Neural crest cell (in vitro differentiated cells): ENCODE results near the gene SPACA6. TPM values are rescaled to one million over a fixed set of nuclear protein-coding genes. Genes with fewer than 3 reads are reported as not detected.

ENCODE experiments used
- DNase-seq: peaks from one replicate; pipeline ENCODE4 v3.0.0; 2021; ENCODE audit warnings: low read depth, mixed read lengths, low spot score
- H3K27ac Mint-ChIP-seq: one replicate; pipeline ENCODE4 v1.8.0; 2021; ENCODE audit warnings: mild to moderate bottlenecking, mixed read lengths; ENCODE audit not compliant: unreplicated experiment
- H3K27me3 Mint-ChIP-seq: 2 replicates; pipeline ENCODE4 v1.8.0; 2021; ENCODE audit warnings: low read depth, mild to moderate bottlenecking, mixed read lengths
- H3K36me3 Mint-ChIP-seq: 2 replicates; pipeline ENCODE4 v1.8.0; 2021; ENCODE audit warnings: low read depth, mild to moderate bottlenecking, mixed read lengths
- H3K4me1 Mint-ChIP-seq: 2 replicates; pipeline ENCODE4 v1.8.0; 2021; ENCODE audit warnings: mixed read lengths
- H3K4me3 Mint-ChIP-seq: one replicate; pipeline ENCODE4 v1.8.0; 2021; ENCODE audit warnings: mild to moderate bottlenecking, mixed read lengths
- H3K9me3 Mint-ChIP-seq: 2 replicates; pipeline ENCODE4 v1.8.0; 2021; ENCODE audit warnings: mixed read lengths
- total RNA-seq: library from RNA; stranded (reverse); gene quantifications from 2 replicates; pipeline ENCODE4 v1.2.1, GENCODE V29; 2021
- TF ChIP-seq, protein P1 (sequence below): fragments of 200-600 bp; sonication (generic); conservative IDR thresholded peaks from 2 replicates; pipeline ENCODE4 v1.5.0; 2021; ENCODE audit warnings: antibody characterized with exemption, mild to moderate bottlenecking

The SPACA6 gene
- total RNA-seq, 1 donor from 2014 or later: 4.2 TPM

DNA sequence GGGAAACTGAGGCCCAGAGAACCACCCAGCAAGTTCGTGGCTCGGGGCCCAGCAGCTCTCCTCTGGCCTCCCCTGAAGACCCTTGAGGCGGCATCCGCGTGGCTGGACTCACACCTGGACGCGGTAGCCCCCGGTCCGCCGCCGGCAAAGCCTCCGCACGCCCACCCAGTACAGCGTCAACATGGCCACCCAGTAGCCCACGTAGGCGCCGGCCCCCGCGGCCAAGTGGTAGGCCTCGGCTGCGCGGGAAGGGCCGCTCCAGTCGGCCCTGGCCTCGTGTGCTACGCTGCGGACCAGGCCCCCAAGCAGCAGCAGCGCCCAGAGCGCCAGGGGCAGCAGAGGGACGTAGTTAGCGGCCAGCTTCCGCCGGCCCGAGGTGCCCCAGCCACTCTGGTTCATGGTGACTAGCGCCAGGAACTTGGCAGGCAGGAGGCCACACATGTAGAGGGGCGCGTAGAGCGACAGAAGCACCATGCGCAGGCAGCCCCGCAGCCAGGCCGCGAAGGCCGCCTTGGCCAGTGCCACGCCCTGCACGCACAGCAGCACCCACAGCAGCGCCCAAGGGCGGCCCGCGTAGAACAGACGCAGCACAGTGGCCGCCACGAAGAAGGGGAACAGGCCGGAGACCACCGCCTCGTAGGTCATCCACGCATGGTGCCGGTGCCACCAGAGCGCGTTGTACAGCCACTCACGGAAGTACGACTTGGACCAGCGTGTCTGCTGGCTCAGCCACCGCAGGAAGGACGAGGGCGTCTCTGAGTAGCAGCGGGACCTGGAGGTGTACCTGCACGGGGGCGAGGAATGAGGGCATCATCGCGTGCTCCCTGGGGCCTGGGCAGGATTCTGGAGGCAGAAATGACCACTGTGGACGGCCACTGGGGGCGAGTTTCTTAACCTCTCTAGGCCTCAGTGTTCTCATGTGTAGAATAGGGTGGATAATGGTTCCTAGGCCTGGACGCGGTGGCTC lies 20.5 kb downstream of the SPACA6 start:
- no peak overlapping the region for H3K27ac Mint-ChIP-seq
- TF ChIP-seq, protein P1, sequence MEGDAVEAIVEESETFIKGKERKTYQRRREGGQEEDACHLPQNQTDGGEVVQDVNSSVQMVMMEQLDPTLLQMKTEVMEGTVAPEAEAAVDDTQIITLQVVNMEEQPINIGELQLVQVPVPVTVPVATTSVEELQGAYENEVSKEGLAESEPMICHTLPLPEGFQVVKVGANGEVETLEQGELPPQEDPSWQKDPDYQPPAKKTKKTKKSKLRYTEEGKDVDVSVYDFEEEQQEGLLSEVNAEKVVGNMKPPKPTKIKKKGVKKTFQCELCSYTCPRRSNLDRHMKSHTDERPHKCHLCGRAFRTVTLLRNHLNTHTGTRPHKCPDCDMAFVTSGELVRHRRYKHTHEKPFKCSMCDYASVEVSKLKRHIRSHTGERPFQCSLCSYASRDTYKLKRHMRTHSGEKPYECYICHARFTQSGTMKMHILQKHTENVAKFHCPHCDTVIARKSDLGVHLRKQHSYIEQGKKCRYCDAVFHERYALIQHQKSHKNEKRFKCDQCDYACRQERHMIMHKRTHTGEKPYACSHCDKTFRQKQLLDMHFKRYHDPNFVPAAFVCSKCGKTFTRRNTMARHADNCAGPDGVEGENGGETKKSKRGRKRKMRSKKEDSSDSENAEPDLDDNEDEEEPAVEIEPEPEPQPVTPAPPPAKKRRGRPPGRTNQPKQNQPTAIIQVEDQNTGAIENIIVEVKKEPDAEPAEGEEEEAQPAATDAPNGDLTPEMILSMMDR: no peak
- no peaks in the 10 kb centered on the region for H3K9me3 Mint-ChIP-seq
- no peaks in the 10 kb centered on the region for H3K4me1 Mint-ChIP-seq
- H3K36me3 Mint-ChIP-seq: no peaks in the 10 kb centered on the region
- H3K27me3 Mint-ChIP-seq: peaks cover 71% of the 10 kb centered on the region
- DNase-seq: no peak
- no peak overlapping the region for H3K4me3 Mint-ChIP-seq

DNA sequence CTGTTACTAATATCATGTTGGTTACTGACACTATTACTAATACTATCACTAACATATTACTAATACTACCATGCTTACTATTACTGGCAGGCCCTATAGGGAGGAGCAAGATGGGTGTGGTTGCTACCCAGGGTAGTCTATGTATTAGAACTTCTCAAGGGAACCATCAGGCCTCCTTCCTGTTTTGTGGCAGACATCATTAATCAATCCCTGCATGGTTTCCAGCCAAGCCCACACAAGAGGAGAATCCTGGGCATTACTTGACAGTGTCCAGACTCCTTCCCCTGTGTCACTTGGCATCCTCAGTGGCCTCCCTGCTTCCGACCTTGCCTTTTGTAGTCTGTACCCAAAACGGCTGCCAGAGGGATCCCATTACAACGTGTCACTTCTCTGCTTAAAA lies 21.7 kb downstream of the SPACA6 start:
- Mint-ChIP-seq H3K4me3 (no peak overlapping the region), H3K36me3 (no peaks in the 10 kb centered on the region), H3K27ac (no peak overlapping the region), H3K9me3 (no peaks in the 10 kb centered on the region), H3K4me1 (no peaks in the 10 kb centered on the region), H3K27me3 (peaks cover 75% of the 10 kb centered on the region)
- TF ChIP-seq, protein P1: no peak
- no peak for DNase-seq

DNA sequence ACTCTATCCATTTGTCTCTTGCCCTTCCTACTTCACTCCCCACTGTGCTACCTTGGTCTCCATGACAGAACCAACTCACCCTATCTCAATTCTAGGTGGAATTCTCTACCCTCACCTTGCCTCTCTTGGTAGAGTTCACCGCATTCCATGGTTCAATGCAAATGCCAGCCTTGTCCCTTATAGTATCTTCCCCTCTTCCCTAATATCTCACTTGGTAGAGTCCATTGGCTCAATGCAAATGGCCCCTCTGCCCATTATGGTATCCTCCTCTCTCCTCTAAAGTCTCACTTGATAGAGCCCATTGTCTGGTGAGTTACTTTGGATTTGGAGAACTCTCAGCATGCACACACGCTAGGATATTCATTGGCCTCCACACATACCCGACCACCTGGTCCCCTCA lies 22.7 kb downstream of the SPACA6 start:
- Mint-ChIP-seq H3K4me1 (no peaks in the 10 kb centered on the region), H3K27ac (no peak overlapping the region), H3K27me3 (peaks cover 76% of the 10 kb centered on the region), H3K9me3 (no peaks in the 10 kb centered on the region), H3K4me3 (no peak overlapping the region), H3K36me3 (no peaks in the 10 kb centered on the region)
- no peak for DNase-seq
- TF ChIP-seq, protein P1: no peak

DNA sequence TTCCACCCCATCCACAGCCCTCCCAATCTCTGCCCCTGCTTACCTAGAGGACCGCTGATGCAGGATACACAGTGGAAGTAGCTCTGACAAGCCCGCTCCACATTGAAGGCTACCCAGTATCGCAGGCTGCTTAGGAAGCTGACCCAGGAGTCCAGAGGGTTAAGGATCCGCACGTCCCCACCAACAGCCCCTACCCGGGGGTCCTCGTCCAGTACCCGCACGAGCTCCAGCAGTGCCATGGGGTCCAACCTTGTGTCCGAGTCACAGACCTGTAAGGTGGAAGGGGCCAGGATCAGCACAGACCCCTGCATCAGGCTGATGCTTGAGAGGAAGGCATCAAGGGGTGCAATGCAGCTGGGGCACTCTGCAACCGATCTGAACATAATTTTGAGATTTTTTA lies 23.8 kb downstream of the SPACA6 start:
- DNase-seq: no peak
- Mint-ChIP-seq H3K4me3 (no peak overlapping the region), H3K9me3 (no peaks in the 10 kb centered on the region), H3K27ac (no peak overlapping the region), H3K27me3 (peaks cover 74% of the 10 kb centered on the region), H3K36me3 (no peaks in the 10 kb centered on the region), H3K4me1 (no peaks in the 10 kb centered on the region)
- TF ChIP-seq, protein P1: no peak

DNA sequence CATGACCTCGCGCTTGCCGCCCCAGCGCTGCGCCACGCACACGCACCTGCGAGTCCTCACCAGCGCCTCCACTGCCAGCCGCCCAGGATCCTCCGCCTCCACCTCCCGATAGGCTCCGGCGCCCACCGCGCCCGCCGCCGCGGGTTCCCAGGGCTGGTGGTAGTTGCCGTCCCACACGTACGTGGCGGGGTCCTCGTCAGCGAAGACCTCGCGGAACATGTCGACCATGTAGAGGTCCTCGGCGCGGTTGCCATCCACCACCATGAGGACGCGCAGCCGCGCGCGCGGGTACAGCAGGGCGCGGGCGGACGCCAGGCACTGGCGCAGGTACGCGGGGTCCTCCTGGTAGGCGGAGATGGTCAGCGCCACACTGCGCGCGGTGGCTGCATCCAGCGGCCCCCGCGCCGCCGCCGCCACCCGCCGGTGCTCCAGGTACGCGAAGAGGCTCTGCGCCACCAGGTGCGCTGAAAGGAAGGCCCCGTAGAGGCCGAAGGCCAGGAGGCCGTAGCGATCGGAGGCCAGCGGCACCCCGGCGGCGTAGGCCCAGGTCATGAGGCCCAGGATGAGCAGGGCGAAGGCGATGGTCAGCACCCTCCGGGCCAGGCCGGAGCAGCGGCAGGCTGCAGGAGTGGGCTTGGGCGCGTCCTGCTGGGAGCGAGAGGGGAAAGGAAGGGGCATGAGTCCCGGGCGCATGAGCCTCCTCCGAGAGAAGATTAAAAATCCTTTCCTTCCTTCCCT lies 26.3 kb downstream of the SPACA6 start:
- Mint-ChIP-seq H3K36me3 (no peaks in the 10 kb centered on the region), H3K27ac (no peak overlapping the region), H3K27me3 (peaks cover 88% of the 10 kb centered on the region), H3K4me3 (no peak overlapping the region), H3K9me3 (no peaks in the 10 kb centered on the region), H3K4me1 (no peaks in the 10 kb centered on the region)
- TF ChIP-seq, protein P1: no peak
- no peak for DNase-seq
